Measurements from ENCODE around the gene CIPC. TPM values are rescaled to one million over a fixed set of nuclear protein-coding genes. Genes with fewer than 3 reads are reported as not detected.

CIPC gene
- total and polyA plus RNA-seq, 5 donors, result 28.1 to 73.1 (median 64.4) TPM

DNA sequence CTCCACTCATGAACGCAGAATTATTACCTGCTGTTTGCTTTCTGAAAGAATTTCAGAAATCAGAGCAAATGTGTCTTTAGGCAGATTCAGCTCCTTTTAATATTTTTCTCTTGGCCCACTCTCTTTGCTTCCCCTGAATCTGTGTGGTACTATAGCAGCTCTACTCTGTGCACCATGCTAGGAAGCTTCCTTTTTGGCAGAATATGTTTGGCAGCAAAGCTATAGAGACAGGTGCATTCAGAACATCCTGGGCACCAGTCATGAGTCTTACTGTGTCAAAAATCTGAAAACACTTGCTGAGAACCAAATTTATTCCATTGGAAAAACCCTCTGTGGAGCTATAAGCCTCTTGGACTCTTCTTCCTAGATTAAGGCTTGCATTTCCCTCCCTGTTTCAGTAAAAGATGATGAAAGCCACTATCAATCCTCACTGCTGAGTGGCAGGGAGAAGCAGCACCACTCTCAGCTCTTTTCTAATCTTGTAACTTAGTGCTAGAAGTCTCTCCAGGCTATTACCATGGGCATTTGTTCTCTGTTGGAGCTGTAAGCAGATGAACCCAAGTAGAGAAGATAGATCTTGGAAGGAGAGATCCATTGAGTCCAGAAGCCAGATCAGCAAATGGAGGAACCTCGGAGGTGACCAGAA, 18.2 kb downstream of the CIPC start:
- H3K9me3 ChIP-seq (ENCODE audit: control insufficient read depth, low read length), result no peaks in the 10 kb centered on the region
- no peak overlapping the region for H3K27ac ChIP-seq (ENCODE audit: low read length)
- WGBS, result 85% methylated on average over 2 of the region's 2 CpGs
- intact Hi-C loops (cut with DNase I), result no loop called here
- no peak overlapping the region for H3K4me3 ChIP-seq (ENCODE audit: low read length)
- peaks cover 4% of the 10 kb centered on the region for H3K4me1 ChIP-seq (ENCODE audit: control insufficient read depth, insufficient read depth, low read length)
- DNase-seq (no peak), ATAC-seq (no peak)
- no peaks in the 10 kb centered on the region for H3K27me3 ChIP-seq (ENCODE audit: control insufficient read depth, insufficient read depth)

DNA sequence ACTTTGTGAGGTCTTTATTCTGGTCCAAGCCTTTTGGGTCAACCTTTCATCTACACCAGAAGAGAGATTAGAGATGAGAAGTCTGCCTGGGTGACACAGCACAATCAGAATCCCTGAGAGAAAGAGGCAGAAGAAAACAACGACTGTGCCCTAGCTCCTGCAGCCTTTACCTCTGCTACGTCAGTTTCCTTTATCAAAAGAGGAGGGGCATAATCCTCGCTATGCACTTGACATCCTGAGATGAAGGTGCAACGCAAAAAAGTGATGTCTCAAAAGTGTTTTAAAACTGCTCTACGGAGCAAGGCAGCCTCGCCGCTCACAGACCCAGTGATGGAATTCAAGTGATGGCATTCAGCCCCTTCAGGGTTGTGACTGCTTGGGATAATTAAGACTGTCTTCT, 21.8 kb downstream of the CIPC start:
- H3K27ac ChIP-seq (ENCODE audit: low read length), result no peak overlapping the region
- no peak for ATAC-seq
- WGBS, result 89% methylated on average over 7 of the region's 7 CpGs
- intact Hi-C loops (cut with DNase I), result no loop called here
- no peak overlapping the region for H3K4me3 ChIP-seq (ENCODE audit: low read length)
- H3K9me3 ChIP-seq (ENCODE audit: control insufficient read depth, low read length), result no peaks in the 10 kb centered on the region
- peaks cover 12% of the 10 kb centered on the region for H3K4me1 ChIP-seq (ENCODE audit: control insufficient read depth, insufficient read depth, low read length)
- no peak for DNase-seq
- H3K27me3 ChIP-seq (ENCODE audit: control insufficient read depth, insufficient read depth), result no peaks in the 10 kb centered on the region

DNA sequence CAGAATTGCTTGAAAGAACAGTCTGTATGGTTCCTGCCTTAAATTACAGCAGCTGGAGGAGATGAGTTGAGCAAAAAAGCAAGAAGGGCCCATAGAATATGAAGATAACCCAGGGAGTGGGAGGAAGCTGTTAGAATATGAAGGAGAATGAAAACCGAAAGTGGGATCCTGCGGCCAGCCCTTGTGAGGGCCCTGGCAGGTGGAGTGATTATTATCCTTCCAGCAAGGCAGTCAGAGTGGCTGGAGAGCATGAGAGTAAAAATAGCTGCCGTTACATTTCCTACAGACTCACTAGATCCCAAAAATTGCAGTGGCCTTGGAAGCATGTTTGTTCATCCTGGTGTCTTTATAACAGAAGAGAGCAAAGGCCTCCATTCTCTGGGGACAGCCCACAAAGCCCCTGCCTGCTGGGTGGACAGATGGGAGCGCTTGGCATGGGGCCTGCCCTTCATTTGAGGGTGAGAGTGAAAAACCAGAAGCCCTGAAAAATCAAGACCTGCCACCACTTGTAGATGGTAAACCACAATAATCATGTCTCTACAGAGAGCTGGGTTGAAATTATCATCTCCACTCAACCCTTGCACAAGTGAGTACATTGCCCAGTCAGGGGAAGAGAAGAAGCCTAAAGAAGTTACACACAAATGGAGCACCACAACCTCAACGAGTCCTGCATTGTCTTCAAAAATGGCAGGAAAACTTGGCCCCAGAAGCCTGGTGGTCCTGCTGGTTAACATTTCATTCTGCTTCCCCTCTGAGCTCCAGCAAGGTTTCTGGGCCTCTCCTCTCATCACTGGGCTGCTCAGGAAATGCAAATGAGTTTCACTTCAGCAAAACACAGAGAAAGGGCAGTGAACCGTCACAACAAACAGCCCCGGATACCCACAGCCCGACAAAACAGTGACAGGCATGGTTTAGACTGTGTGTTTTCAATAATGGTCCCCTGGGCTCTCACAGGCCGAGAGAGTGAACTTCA, 23.0 kb downstream of the CIPC start:
- intact Hi-C loops (cut with DNase I), result no loop called here
- H3K4me3 ChIP-seq (ENCODE audit: low read length), result no peak overlapping the region
- peak overlapping the region; percentile 56 for H3K27ac ChIP-seq (ENCODE audit: low read length)
- DNase-seq, result peak in 1 of 3 donors; percentile 47
- peaks cover 12% of the 10 kb centered on the region for H3K4me1 ChIP-seq (ENCODE audit: control insufficient read depth, insufficient read depth, low read length)
- H3K9me3 ChIP-seq (ENCODE audit: control insufficient read depth, low read length), result no peaks in the 10 kb centered on the region
- whole genome bisulfite sequencing, result 51% methylated on average over 9 of the region's 9 CpGs
- no peaks in the 10 kb centered on the region for H3K27me3 ChIP-seq (ENCODE audit: control insufficient read depth, insufficient read depth)
- peak; percentile 8 to 36 for ATAC-seq

DNA sequence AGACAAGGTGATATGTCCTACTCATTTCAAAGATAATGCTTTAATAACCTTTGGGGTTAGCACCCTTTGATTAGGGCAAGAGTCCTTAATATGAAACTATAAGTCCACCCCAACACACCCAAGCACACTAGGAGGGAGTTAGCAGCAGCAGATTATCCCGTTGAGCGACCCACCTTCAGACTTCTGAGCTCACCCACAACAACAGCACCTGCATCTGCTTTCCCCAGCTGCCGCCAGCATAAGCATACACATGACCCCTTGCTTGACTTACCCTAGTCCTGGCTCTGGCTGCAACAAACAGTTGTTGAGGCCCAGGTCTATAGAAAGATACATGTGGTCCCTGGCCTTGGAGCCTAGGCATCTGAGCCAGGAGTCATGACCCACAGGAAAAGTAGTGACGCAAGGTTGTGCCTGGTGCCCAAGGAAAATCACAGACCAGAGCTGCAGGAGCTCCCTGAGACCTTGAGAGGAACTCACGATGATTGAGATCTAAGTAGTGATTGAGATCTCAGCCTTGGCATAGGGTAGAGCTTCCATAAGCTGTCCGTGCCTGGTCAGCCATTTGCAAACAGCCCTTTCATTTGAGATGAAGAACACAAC, 24.6 kb downstream of the CIPC start:
- no peaks in the 10 kb centered on the region for H3K9me3 ChIP-seq (ENCODE audit: control insufficient read depth, low read length)
- H3K4me3 ChIP-seq (ENCODE audit: low read length), result no peak overlapping the region
- H3K27me3 ChIP-seq (ENCODE audit: control insufficient read depth, insufficient read depth), result no peaks in the 10 kb centered on the region
- ATAC-seq, result no peak
- no peak for DNase-seq
- H3K27ac ChIP-seq (ENCODE audit: low read length), result no peak overlapping the region
- peaks cover 10% of the 10 kb centered on the region for H3K4me1 ChIP-seq (ENCODE audit: control insufficient read depth, insufficient read depth, low read length)
- intact Hi-C loops (cut with DNase I), result no loop called here
- WGBS, result 85% methylated on average over 6 of the region's 6 CpGs

DNA sequence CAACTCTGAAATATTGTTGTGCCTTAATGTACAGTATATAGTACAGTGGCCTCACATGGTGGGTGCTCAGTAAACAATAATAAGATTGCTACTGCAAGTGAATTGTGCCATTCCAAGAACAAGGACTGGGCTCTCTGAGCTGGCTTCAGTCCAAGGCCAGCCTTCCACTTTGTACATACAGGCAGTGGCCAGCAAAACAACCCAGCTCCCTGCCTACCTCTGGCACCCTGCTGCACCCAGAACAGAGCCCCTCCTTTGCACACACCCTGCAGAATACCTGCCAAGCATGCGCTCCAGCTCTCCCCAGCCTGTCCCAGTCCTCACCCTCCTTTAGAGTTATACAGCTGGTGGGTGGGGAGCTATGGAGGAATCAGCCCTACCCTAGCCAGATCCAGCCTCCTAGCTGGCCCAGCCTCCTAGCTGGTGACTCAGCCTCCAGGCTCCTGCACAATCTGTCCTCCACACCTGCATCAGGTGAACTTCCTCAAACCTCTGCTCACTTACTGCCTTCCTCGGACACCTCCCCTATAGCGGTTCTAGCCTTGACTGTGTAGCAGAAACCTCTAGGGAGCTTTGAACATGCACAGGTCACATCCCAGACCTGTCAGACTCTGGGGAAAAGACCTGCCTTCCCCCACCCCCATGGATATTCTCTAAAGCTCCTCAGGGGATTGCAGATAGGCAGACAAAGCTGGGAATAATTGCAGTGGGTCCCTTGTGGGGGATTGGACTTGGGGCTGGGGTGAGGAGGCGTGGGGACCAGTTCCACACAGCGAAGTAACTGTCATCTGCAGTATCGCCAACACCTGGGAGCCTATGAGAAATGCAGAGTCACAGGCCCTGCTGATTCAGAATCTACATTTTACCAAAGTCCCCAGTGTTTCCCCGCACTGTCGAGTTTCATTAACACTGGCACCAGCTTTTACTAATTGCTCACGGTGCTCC, 25.6 kb downstream of the CIPC start:
- H3K27ac ChIP-seq (ENCODE audit: low read length), result no peak overlapping the region
- peak; percentile 29 to 67 for ATAC-seq
- peak in 2 of 3 donors; percentile 47 to 65 for DNase-seq
- H3K27me3 ChIP-seq (ENCODE audit: control insufficient read depth, insufficient read depth), result no peaks in the 10 kb centered on the region
- intact Hi-C loops (cut with DNase I), result no loop called here
- no peaks in the 10 kb centered on the region for H3K9me3 ChIP-seq (ENCODE audit: control insufficient read depth, low read length)
- peaks cover 10% of the 10 kb centered on the region for H3K4me1 ChIP-seq (ENCODE audit: control insufficient read depth, insufficient read depth, low read length)
- no peak overlapping the region for H3K4me3 ChIP-seq (ENCODE audit: low read length)
- 84% methylated on average over 9 of the region's 9 CpGs for WGBS

DNA sequence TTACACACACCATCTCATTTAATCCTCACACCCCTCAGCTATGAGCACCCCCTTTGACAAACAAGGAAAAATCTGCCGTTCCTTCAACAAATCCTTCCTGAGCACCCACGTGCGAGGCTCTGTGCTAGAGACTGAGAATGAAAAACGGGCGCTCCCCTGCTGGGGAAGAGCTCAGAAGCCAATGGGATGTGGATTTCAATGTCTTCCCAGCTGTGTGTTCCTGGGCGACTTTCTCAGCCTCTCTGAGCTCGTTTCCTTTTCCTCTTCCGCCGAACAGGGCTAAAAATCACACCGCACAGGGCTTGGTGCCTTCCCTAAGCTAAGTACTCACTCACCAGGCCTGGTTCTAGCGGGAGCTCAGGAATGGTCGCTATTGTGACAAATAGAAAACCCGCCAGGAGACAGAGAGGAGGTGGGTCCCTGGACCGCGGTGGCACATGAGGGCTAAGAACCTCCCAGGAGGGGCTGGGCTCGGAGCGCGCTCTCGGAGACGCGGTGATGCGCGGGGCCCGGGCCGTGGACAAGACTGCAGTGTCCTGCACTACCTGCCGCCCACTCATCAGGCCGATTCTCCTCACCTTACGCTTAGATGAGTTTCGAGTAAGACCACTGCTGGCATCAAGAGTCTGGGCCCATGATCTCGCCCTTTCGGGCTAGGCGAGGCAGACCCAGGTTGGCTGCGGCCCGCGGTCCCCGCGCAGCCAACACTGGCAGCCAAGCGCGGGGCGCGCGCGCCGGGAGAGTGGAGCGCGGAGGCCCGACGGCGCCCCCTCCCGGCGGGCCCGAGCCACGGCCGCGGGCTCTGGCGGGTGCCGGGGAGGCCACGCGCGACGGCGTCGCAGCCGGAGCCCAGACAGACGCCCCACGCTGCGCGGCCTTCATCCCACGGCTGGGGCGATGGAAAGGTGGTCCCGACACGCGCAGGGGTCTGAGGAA, 26.6 kb downstream of the CIPC start:
- ATAC-seq (peak; percentile 79 to 82), DNase-seq (peak; percentile 53 to 88 (median 84))
- intact Hi-C loops (cut with DNase I), result no loop called here
- no peak overlapping the region for H3K27ac ChIP-seq (ENCODE audit: low read length)
- H3K4me3 ChIP-seq (ENCODE audit: low read length), result peak overlapping the region; percentile 49
- peaks cover 10% of the 10 kb centered on the region for H3K4me1 ChIP-seq (ENCODE audit: control insufficient read depth, insufficient read depth, low read length)
- WGBS, result 7% methylated on average over 73 of the region's 73 CpGs
- H3K27me3 ChIP-seq (ENCODE audit: control insufficient read depth, insufficient read depth), result no peaks in the 10 kb centered on the region
- no peaks in the 10 kb centered on the region for H3K9me3 ChIP-seq (ENCODE audit: control insufficient read depth, low read length)

DNA sequence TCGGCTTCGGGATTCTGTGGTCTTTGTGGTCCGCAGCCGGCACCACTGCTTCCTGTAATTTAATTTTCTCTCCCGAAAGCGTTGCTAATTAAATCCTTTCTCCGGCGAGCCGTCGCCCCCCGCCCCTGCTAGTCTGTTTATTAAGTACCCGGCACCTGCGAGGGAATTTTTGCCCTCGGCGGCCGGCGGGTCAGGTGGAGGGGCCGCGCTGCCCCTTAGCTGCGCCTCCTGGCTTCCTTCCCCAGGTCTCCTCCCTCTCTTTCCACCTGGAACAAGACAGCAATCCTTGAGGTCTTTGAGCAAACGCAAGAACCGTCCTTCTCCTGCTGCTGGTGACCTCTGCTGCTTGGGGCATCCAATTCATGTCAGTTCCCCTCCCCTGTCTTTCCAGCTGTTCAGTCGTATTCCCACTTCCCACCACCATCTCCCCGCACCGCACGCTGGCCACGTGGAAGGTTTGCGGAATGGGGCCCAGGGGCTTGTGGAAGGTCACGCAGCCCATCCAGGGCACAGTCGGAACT, 27.3 kb downstream of the CIPC start:
- ATAC-seq (no peak), DNase-seq (no peak)
- 20% methylated on average over 30 of the region's 30 CpGs for WGBS
- no peaks in the 10 kb centered on the region for H3K27me3 ChIP-seq (ENCODE audit: control insufficient read depth, insufficient read depth)
- H3K9me3 ChIP-seq (ENCODE audit: control insufficient read depth, low read length), result no peaks in the 10 kb centered on the region
- intact Hi-C loops (cut with DNase I), result no loop called here
- H3K27ac ChIP-seq (ENCODE audit: low read length), result no peak overlapping the region
- peaks cover 10% of the 10 kb centered on the region for H3K4me1 ChIP-seq (ENCODE audit: control insufficient read depth, insufficient read depth, low read length)
- H3K4me3 ChIP-seq (ENCODE audit: low read length), result peak overlapping the region; percentile 49

DNA sequence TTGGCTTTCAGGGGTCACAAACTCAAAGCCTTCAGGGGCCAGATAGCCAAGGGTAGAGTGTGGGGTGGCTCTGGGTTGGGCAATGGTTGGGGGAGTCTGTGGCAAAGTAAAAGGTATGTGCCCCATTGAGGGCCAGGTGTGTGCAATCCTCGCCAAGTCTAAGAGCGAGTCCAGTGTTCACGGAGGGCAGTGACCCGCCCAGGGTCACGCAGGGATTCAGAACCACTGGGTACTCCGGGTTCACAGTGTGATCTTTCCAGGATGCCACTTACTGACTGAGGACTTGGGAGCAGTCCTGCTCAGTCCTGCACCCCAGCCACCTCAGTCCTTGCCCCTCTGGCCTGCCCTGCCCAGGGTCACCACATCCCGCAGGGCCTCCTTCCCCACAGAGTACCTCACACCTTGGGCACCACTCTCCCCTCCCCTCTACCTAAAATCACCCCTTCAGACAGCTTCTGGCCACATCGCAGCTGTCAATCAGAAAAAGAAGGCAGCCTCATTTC, 27.8 kb downstream of the CIPC start:
- DNase-seq (no peak), ATAC-seq (no peak)
- H3K4me3 ChIP-seq (ENCODE audit: low read length), result no peak overlapping the region
- no peaks in the 10 kb centered on the region for H3K27me3 ChIP-seq (ENCODE audit: control insufficient read depth, insufficient read depth)
- no peaks in the 10 kb centered on the region for H3K9me3 ChIP-seq (ENCODE audit: control insufficient read depth, low read length)
- intact Hi-C loops (cut with DNase I), result no loop called here
- 93% methylated on average over 8 of the region's 8 CpGs for WGBS
- no peak overlapping the region for H3K27ac ChIP-seq (ENCODE audit: low read length)
- peaks cover 8% of the 10 kb centered on the region for H3K4me1 ChIP-seq (ENCODE audit: control insufficient read depth, insufficient read depth, low read length)

DNA sequence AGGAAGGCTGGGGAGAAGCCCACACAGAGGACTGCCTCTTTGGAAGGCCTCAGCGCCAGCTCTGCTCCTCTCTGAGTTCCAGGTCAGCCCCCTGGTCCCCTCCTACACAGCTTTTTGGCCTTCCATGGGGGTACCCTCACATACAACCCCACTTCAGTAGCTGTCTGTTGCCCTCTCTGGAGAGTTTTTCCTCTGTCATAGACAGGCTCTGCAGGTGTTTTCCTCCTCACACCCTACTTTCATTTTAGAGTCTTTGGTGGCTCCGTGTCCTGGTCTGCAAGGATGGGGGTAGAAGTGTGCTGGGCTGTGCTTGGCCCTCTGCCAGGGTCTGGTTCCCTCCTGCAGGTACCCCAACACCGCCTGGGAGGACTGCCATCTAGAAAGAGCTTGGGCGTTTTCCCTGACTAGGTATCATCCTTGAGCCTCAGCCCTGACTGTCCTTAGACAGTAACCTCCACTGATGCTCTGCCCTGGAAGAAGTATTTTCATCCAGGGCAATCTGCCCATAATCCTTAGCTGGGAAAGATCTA, 28.5 kb downstream of the CIPC start:
- intact Hi-C loops (cut with DNase I), result no loop called here
- H3K9me3 ChIP-seq (ENCODE audit: control insufficient read depth, low read length), result no peaks in the 10 kb centered on the region
- no peak overlapping the region for H3K27ac ChIP-seq (ENCODE audit: low read length)
- H3K27me3 ChIP-seq (ENCODE audit: control insufficient read depth, insufficient read depth), result no peaks in the 10 kb centered on the region
- DNase-seq (no peak), ATAC-seq (no peak)
- 83% methylated on average over 4 of the region's 4 CpGs for WGBS
- no peak overlapping the region for H3K4me3 ChIP-seq (ENCODE audit: low read length)
- peaks cover 8% of the 10 kb centered on the region for H3K4me1 ChIP-seq (ENCODE audit: control insufficient read depth, insufficient read depth, low read length)

All from right cardiac atrium (tissue), 5 donors.